Suppressor macrophage (primary cell): ENCODE results near the gene C2CD3.
"Not testable (repeated sequence)": the region's sequence is repeated elsewhere in the genome, so short reads cannot be mapped to it uniquely, and the experiment has no call there.

Experiments used
- DNase-seq, 4 experiments: peaks; one replicate each; pipeline ENCODE4 v3.0.0-alpha.2; 2020 to 2022

Gene C2CD3

GRCh38 chr11:74000307-74001133 lies 170.3 kb downstream of the C2CD3 start:
- DNase-seq = no peak

- DNase-seq = no peak
These were observed 171.1 kb downstream of the C2CD3 start for GRCh38 chr11:73999581-74000306.

- DNase-seq = no peak
These were observed 171.8 kb downstream of the C2CD3 start for GRCh38 chr11:73998846-73999575.

- no peak for DNase-seq
These were observed 173.6 kb downstream of the C2CD3 start for GRCh38 chr11:73997120-73997770.

GRCh38 chr11:73996161-73996747 lies 174.5 kb downstream of the C2CD3 start:
- DNase-seq = no peak

- no peak for DNase-seq
These were observed 175.1 kb downstream of the C2CD3 start for GRCh38 chr11:73995731-73996130.

- DNase-seq = peak; percentile 66 to 94 (median 80)
These were observed 175.6 kb downstream of the C2CD3 start for GRCh38 chr11:73995247-73995646.

GRCh38 chr11:73991471-73992006 lies 179.3 kb downstream of the C2CD3 start:
- no peak for DNase-seq

- DNase-seq = no peak
These were observed 180.1 kb downstream of the C2CD3 start for GRCh38 chr11:73990730-73991129.

- peak in 2 of 4 experiments; percentile 62 to 71 for DNase-seq
These were observed 181.6 kb downstream of the C2CD3 start for GRCh38 chr11:73989156-73989555.

GRCh38 chr11:73988227-73988626 lies 182.6 kb downstream of the C2CD3 start:
- DNase-seq = no peak

- not testable (repeated sequence) for DNase-seq
These were observed 185.1 kb downstream of the C2CD3 start for GRCh38 chr11:73985661-73986060.

- peak in 3 of 4 experiments; percentile 45 to 65 (median 57) for DNase-seq
These were observed 186.9 kb downstream of the C2CD3 start for GRCh38 chr11:73983741-73984538.

- peak; percentile 98 to 99 (median 99) for DNase-seq
These were observed 187.6 kb downstream of the C2CD3 start for GRCh38 chr11:73982990-73983740.

GRCh38 chr11:73982595-73982989 lies 188.2 kb downstream of the C2CD3 start, which contains the start of gene UCP2:
Gene UCP2, minus strand, starts transcription at chr11:73982843. Its CDS starts 4,465 bp downstream, at chr11:73978378.
- peak; percentile 92 to 97 (median 94) for DNase-seq

GRCh38 chr11:73981051-73981805 lies 189.6 kb downstream of the C2CD3 start:
- no peak for DNase-seq

GRCh38 chr11:73980001-73980961 lies 190.5 kb downstream of the C2CD3 start:
- DNase-seq = peak; percentile 65 to 81 (median 76)

GRCh38 chr11:73978576-73979086 lies 192.2 kb downstream of the C2CD3 start:
- DNase-seq = no peak
